GM23338 (cell line): ENCODE measurements around the gene NOTCH1. TPM values are rescaled to one million over a fixed set of nuclear protein-coding genes. Genes with fewer than 3 reads are reported as not detected.
A peak's percentile ranks its signal among the peaks of the same experiment; 100 is the strongest.

ENCODE experiments used
- ATAC-seq: fragments of 200-7000 bp; cut with Tn5 transposase; 3 replicates; pipeline ENCODE4 v1.9.1; 2020
- DNase-seq: peaks from one replicate; pipeline ENCODE4 v3.0.0-alpha.2; 2015; ENCODE audit warnings: low spot score
- H2AFZ ChIP-seq: fragments of 200-600 bp; sonication (generic); 2 replicates; pipeline ENCODE4 v1.8.0; 2016; ENCODE audit warnings: antibody characterized with exemption, mild to moderate bottlenecking, moderate library complexity
- H3F3A ChIP-seq: fragments of 200-600 bp; sonication (generic); replicated peaks from 2 replicates; pipeline ENCODE4 v1.8.0; 2017; ENCODE audit warnings: antibody characterized with exemption, mixed run types, low read depth
- H3K27ac ChIP-seq: fragments of 200-600 bp; sonication (generic); 2 replicates; pipeline ENCODE4 v1.6.1; 2016; ENCODE audit warnings: low read depth
- H3K27me3 ChIP-seq: fragments of 200-600 bp; sonication (generic); 2 replicates; pipeline ENCODE4 v1.8.0; 2016; ENCODE audit warnings: mild to moderate bottlenecking, mixed run types, moderate library complexity; ENCODE audit not compliant: insufficient read depth
- H3K36me3 ChIP-seq: fragments of 200-600 bp; sonication (generic); 2 replicates; pipeline ENCODE4 v1.8.0; 2016; ENCODE audit warnings: mild to moderate bottlenecking; ENCODE audit not compliant: insufficient read depth
- H3K4me1 ChIP-seq: fragments of 200-600 bp; sonication (generic); 2 replicates; pipeline ENCODE4 v1.8.0; 2016; ENCODE audit warnings: mild to moderate bottlenecking, moderate library complexity; ENCODE audit not compliant: insufficient read depth
- H3K4me2 ChIP-seq: fragments of 200-600 bp; sonication (generic); 2 replicates; pipeline ENCODE4 v1.7.1; 2017; ENCODE audit warnings: mixed run types
- H3K4me3 ChIP-seq: fragments of 200-600 bp; sonication (generic); 2 replicates; pipeline ENCODE4 v1.6.1; 2016; ENCODE audit warnings: mixed run types
- H3K79me2 ChIP-seq: fragments of 200-600 bp; sonication (generic); replicated peaks from 2 replicates; pipeline ENCODE4 v1.8.0; 2017; ENCODE audit warnings: mild to moderate bottlenecking; ENCODE audit not compliant: insufficient read depth
- H3K9me2 ChIP-seq: fragments of 200-600 bp; sonication (generic); 2 replicates; pipeline ENCODE4 v1.8.0; 2017; ENCODE audit not compliant: insufficient read depth
- H4K20me1 ChIP-seq: fragments of 200-600 bp; sonication (generic); replicated peaks from 2 replicates; pipeline ENCODE4 v1.8.0; 2017; ENCODE audit warnings: mild to moderate bottlenecking; ENCODE audit not compliant: insufficient read depth
- H3K27ac Mint-ChIP-seq: 2 replicates; pipeline ENCODE4 v1.8.0; 2020; ENCODE audit warnings: inconsistent platforms, mild to moderate bottlenecking, moderate library complexity, mixed read lengths
- H3K27me3 Mint-ChIP-seq: 3 replicates; pipeline ENCODE4 v1.8.0; 2022; ENCODE audit warnings: low read depth, mild to moderate bottlenecking, moderate library complexity, mixed read lengths, inconsistent platforms; ENCODE audit not compliant: insufficient read depth, poor library complexity
- H3K36me3 Mint-ChIP-seq: 3 replicates; pipeline ENCODE4 v1.8.0; 2021; ENCODE audit warnings: low read depth, mild to moderate bottlenecking, inconsistent platforms, moderate library complexity, mixed read lengths
- H3K4me1 Mint-ChIP-seq: 3 replicates; pipeline ENCODE4 v1.8.0; 2020; ENCODE audit warnings: mild to moderate bottlenecking, inconsistent platforms, mixed read lengths
- H3K4me3 Mint-ChIP-seq: 3 replicates; pipeline ENCODE4 v1.8.0; 2021; ENCODE audit warnings: moderate library complexity, mild to moderate bottlenecking, inconsistent platforms, mixed read lengths
- H3K9me3 Mint-ChIP-seq: 3 replicates; pipeline ENCODE4 v1.8.0; 2020; ENCODE audit warnings: moderate library complexity, mild to moderate bottlenecking, inconsistent platforms, mixed read lengths
- CREB1 ChIP-seq: fragments of 250-450 bp; sonication (Bioruptor Pico); IDR thresholded peaks from 2 replicates; pipeline ENCODE4 v1.5.0; 2020; ENCODE audit warnings: low read depth, mild to moderate bottlenecking, moderate library complexity
- CTCF ChIP-seq, 2 experiments: fragments of 200-600 bp in 1 of 2; sonication (generic) in 1 of 2; conservative IDR thresholded peaks; 2 replicates each; pipeline versions ENCODE4 v1.5.1 to v1.6.1; 2016 to 2017; ENCODE audit warnings: antibody characterized with exemption in 2 of 2, low read depth in 2 of 2, mild to moderate bottlenecking in 2 of 2, moderate library complexity in 1 of 2
- EZH2 ChIP-seq: fragments of 200-600 bp; sonication (generic); IDR thresholded peaks from one replicate; pipeline ENCODE4 v1.8.0; 2017; ENCODE audit warnings: antibody characterized with exemption, mild to moderate bottlenecking, low read depth; ENCODE audit not compliant: unreplicated experiment
- EZH2phosphoT487 ChIP-seq: fragments of 200-600 bp; sonication (generic); IDR thresholded peaks from one replicate; pipeline ENCODE4 v1.8.1; 2018; ENCODE audit warnings: antibody characterized with exemption; ENCODE audit not compliant: unreplicated experiment
- JUNB ChIP-seq: IDR thresholded peaks from one replicate; pipeline ENCODE4 v1.6.1; 2016; ENCODE audit warnings: antibody characterized with exemption; ENCODE audit not compliant: unreplicated experiment
- NANOG ChIP-seq: IDR thresholded peaks from 2 replicates; pipeline ENCODE4 v1.6.1; 2016; ENCODE audit warnings: antibody characterized with exemption, borderline replicate concordance
- POLR2AphosphoS5 ChIP-seq: IDR thresholded peaks from 2 replicates; pipeline ENCODE4 v1.6.1; 2016; ENCODE audit warnings: antibody characterized with exemption, low read depth
- REST ChIP-seq: IDR thresholded peaks from one replicate; pipeline ENCODE4 v1.6.1; 2018; ENCODE audit warnings: antibody characterized with exemption; ENCODE audit not compliant: unreplicated experiment
- STAT1 ChIP-seq: IDR thresholded peaks from one replicate; pipeline ENCODE4 v1.6.1; 2016; ENCODE audit warnings: antibody characterized with exemption; ENCODE audit not compliant: unreplicated experiment
- ZNF114 ChIP-seq: fragments of 250-450 bp; sonication (Bioruptor Pico); IDR thresholded peaks from 2 replicates; pipeline ENCODE4 v1.5.0; 2020; ENCODE audit warnings: mild to moderate bottlenecking, moderate library complexity
- ZNF331 ChIP-seq: fragments of 250-450 bp; sonication (Bioruptor Pico); IDR thresholded peaks from 2 replicates; pipeline ENCODE4 v1.5.0; 2020; ENCODE audit warnings: low read depth, mild to moderate bottlenecking, moderate library complexity
- polyA plus RNA-seq: library from polyadenylated mRNA; unstranded; fragments of >200 nt; fragmentation: Nextera tagmentation; extraction: Ambion mirVana; gene quantifications from 2 replicates; pipeline ENCODE4 v1.2.1, GENCODE V29; 2016
- total RNA-seq: library from RNA; depleted of rRNA; stranded (reverse); fragments of >200 nt; shearing (Covaris generic); gene quantifications from 2 replicates; pipeline ENCODE4 v1.2.3, GENCODE V29; 2014
- TF ChIP-seq, protein P1 (sequence below): fragments of 250-450 bp; sonication (Bioruptor Pico); IDR thresholded peaks from 2 replicates; pipeline ENCODE4 v1.5.0; 2020; ENCODE audit warnings: mild to moderate bottlenecking, moderate library complexity
- TF ChIP-seq, protein P2 (sequence below): IDR thresholded peaks from 2 replicates; pipeline ENCODE4 v1.6.1; 2016; ENCODE audit warnings: antibody characterized with exemption

The NOTCH1 gene
- total and polyA plus RNA-seq, 2 experiments from 2014 or later, result 9.9 to 97.2 TPM

DNA sequence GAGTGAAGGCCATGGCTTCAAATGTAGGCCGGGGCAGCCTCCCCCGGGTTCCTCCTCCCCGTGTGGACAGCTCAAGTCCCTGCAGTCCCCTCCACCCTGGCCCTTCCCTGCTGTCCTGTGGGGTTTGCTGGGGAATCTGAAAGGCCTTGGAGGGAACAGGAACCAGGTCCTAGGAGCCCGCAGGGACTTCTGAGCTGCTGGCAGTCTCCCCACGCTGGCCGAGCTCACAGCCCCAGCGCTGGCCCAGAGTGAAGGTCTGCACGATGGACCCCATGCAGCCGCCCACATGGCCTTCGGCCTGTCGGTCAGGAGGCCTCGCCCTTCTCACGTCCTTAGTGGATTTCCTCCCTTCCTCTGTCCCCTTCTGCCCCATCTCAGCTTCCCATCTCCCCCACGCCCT, 25.7 kb upstream of the NOTCH1 start:
- Histone ChIP-seq H4K20me1 (no peaks in the 10 kb centered on the region), H3K27me3 (no peaks in the 10 kb centered on the region), H3K4me1 (peaks cover 30% of the 10 kb centered on the region), H3K27ac (peak overlapping the region; percentile 70), H3K79me2 (no peaks in the 10 kb centered on the region), H2AFZ (no peak overlapping the region), H3K36me3 (no peaks in the 10 kb centered on the region), H3K4me2 (peak overlapping the region; percentile 70), H3K4me3 (no peak overlapping the region), H3K9me2 (no peaks in the 10 kb centered on the region), H3F3A (peaks cover 24% of the 10 kb centered on the region; the same call in 1 of the 2 replicates)
- peaks cover 20% of the 10 kb centered on the region for H3K27me3 Mint-ChIP-seq
- peak overlapping the region; percentile 94 for H3K27ac Mint-ChIP-seq
- no peaks in the 10 kb centered on the region for H3K9me3 Mint-ChIP-seq
- peaks cover 55% of the 10 kb centered on the region for H3K4me1 Mint-ChIP-seq
- peak overlapping the region; percentile 45; the same call in 1 of the 3 replicates for H3K4me3 Mint-ChIP-seq
- TF ChIP-seq NANOG (no peak), JUNB (no peak), CREB1 (CRISPR knock-in tag) (no peak), ZNF331 (CRISPR knock-in tag) (no peak), ZNF114 (CRISPR knock-in tag) (no peak), CTCF (conservative IDR thresholded peaks at IDR 0.05; ENCODE audit: low read depth in 2 of 2) (no peak), EZH2 (no peak), STAT1 (no peak), REST (no peak), EZH2phosphoT487 (no peak), POLR2AphosphoS5 (no peak)
- TF ChIP-seq, protein P1, sequence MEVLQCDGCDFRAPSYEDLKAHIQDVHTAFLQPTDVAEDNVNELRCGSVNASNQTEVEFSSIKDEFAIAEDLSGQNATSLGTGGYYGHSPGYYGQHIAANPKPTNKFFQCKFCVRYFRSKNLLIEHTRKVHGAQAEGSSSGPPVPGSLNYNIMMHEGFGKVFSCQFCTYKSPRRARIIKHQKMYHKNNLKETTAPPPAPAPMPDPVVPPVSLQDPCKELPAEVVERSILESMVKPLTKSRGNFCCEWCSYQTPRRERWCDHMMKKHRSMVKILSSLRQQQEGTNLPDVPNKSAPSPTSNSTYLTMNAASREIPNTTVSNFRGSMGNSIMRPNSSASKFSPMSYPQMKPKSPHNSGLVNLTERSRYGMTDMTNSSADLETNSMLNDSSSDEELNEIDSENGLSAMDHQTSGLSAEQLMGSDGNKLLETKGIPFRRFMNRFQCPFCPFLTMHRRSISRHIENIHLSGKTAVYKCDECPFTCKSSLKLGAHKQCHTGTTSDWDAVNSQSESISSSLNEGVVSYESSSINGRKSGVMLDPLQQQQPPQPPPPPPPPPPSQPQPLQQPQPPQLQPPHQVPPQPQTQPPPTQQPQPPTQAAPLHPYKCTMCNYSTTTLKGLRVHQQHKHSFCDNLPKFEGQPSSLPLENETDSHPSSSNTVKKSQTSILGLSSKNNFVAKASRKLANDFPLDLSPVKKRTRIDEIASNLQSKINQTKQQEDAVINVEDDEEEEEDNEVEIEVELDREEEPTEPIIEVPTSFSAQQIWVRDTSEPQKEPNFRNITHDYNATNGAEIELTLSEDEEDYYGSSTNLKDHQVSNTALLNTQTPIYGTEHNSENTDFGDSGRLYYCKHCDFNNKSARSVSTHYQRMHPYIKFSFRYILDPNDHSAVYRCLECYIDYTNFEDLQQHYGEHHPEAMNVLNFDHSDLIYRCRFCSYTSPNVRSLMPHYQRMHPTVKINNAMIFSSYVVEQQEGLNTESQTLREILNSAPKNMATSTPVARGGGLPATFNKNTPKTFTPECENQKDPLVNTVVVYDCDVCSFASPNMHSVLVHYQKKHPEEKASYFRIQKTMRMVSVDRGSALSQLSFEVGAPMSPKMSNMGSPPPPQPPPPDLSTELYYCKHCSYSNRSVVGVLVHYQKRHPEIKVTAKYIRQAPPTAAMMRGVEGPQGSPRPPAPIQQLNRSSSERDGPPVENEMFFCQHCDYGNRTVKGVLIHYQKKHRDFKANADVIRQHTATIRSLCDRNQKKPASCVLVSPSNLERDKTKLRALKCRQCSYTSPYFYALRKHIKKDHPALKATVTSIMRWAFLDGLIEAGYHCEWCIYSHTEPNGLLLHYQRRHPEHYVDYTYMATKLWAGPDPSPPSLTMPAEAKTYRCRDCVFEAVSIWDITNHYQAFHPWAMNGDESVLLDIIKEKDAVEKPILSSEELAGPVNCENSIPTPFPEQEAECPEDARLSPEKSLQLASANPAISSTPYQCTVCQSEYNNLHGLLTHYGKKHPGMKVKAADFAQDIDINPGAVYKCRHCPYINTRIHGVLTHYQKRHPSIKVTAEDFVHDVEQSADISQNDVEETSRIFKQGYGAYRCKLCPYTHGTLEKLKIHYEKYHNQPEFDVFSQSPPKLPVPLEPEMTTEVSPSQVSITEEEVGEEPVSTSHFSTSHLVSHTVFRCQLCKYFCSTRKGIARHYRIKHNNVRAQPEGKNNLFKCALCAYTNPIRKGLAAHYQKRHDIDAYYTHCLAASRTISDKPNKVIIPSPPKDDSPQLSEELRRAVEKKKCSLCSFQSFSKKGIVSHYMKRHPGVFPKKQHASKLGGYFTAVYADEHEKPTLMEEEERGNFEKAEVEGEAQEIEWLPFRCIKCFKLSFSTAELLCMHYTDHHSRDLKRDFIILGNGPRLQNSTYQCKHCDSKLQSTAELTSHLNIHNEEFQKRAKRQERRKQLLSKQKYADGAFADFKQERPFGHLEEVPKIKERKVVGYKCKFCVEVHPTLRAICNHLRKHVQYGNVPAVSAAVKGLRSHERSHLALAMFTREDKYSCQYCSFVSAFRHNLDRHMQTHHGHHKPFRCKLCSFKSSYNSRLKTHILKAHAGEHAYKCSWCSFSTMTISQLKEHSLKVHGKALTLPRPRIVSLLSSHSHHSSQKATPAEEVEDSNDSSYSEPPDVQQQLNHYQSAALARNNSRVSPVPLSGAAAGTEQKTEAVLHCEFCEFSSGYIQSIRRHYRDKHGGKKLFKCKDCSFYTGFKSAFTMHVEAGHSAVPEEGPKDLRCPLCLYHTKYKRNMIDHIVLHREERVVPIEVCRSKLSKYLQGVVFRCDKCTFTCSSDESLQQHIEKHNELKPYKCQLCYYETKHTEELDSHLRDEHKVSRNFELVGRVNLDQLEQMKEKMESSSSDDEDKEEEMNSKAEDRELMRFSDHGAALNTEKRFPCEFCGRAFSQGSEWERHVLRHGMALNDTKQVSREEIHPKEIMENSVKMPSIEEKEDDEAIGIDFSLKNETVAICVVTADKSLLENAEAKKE (CRISPR knock-in tag), result no peak
- TF ChIP-seq, protein P2, sequence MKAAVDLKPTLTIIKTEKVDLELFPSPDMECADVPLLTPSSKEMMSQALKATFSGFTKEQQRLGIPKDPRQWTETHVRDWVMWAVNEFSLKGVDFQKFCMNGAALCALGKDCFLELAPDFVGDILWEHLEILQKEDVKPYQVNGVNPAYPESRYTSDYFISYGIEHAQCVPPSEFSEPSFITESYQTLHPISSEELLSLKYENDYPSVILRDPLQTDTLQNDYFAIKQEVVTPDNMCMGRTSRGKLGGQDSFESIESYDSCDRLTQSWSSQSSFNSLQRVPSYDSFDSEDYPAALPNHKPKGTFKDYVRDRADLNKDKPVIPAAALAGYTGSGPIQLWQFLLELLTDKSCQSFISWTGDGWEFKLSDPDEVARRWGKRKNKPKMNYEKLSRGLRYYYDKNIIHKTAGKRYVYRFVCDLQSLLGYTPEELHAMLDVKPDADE, result no peak
- no peaks in the 10 kb centered on the region; the same call in 2 of the 3 replicates for H3K36me3 Mint-ChIP-seq
- DNase-seq (no peak), ATAC-seq (no peak; the same call in 2 of the 3 replicates)
